ENCODE data around the gene SNPH.

The SNPH gene

GRCh38 chr20:1297486-1297885 is 31.4 kb downstream of the SNPH start:
- Histone ChIP-seq H3K4me3 (ENCODE audit: low read length) (no peak overlapping the region), H3K79me2 (ENCODE audit: low read length) (no peaks in the 10 kb centered on the region), H3K36me3 (replicated peaks; ENCODE audit: insufficient read depth, low read length) (no peaks in the 10 kb centered on the region), H3K9me2 (replicated peaks; ENCODE audit: insufficient read depth, low read length) (no peaks in the 10 kb centered on the region), H3K9me3 (replicated peaks; ENCODE audit: insufficient read depth, low read length) (no peaks in the 10 kb centered on the region), H3F3A (ENCODE audit: insufficient read depth, low read length) (no peaks in the 10 kb centered on the region), H3K27me3 (replicated peaks; ENCODE audit: insufficient read depth, low read length) (no peaks in the 10 kb centered on the region), H2AFZ (ENCODE audit: low read length) (no peak overlapping the region), H3K4me2 (ENCODE audit: low read depth, low read length) (no peak overlapping the region), H3K27ac (ENCODE audit: low read length) (no peak overlapping the region), H3K9ac (ENCODE audit: low read length) (no peak overlapping the region), H3K4me1 (ENCODE audit: low read length) (no peaks in the 10 kb centered on the region), H4K20me1 (ENCODE audit: insufficient read depth, low read length) (no peaks in the 10 kb centered on the region)
- DNase-seq, result no peak
- TF ChIP-seq CTCF (IDR thresholded peaks at IDR 0.05; ENCODE audit: low read length) (no peak), EZH2phosphoT487 (IDR thresholded peaks at IDR 0.05; ENCODE audit: low read length) (no peak), EZH2 (optimal IDR thresholded peaks at IDR 0.05; ENCODE audit: low read depth, low read length) (no peak)

- H3K9ac ChIP-seq (ENCODE audit: low read length), result no peak overlapping the region
- TF ChIP-seq EZH2phosphoT487 (IDR thresholded peaks at IDR 0.05; ENCODE audit: low read length) (no peak), CTCF (IDR thresholded peaks at IDR 0.05; ENCODE audit: low read length) (no peak), EZH2 (optimal IDR thresholded peaks at IDR 0.05; ENCODE audit: low read depth, low read length) (no peak)
- H3K9me2 ChIP-seq (replicated peaks; ENCODE audit: insufficient read depth, low read length), result no peaks in the 10 kb centered on the region
- H4K20me1 ChIP-seq (ENCODE audit: insufficient read depth, low read length), result no peaks in the 10 kb centered on the region
- H3K27me3 ChIP-seq (replicated peaks; ENCODE audit: insufficient read depth, low read length), result no peaks in the 10 kb centered on the region
- H3K27ac ChIP-seq (ENCODE audit: low read length), result no peak overlapping the region
- no peak overlapping the region for H3K4me2 ChIP-seq (ENCODE audit: low read depth, low read length)
- H3K36me3 ChIP-seq (replicated peaks; ENCODE audit: insufficient read depth, low read length), result no peaks in the 10 kb centered on the region
- no peaks in the 10 kb centered on the region for H3F3A ChIP-seq (ENCODE audit: insufficient read depth, low read length)
- H3K4me3 ChIP-seq (ENCODE audit: low read length), result no peak overlapping the region
- no peak overlapping the region for H2AFZ ChIP-seq (ENCODE audit: low read length)
- no peaks in the 10 kb centered on the region for H3K4me1 ChIP-seq (ENCODE audit: low read length)
- H3K9me3 ChIP-seq (replicated peaks; ENCODE audit: insufficient read depth, low read length), result no peaks in the 10 kb centered on the region
- no peak for DNase-seq
- no peaks in the 10 kb centered on the region for H3K79me2 ChIP-seq (ENCODE audit: low read length)
Measured at GRCh38 chr20:1298166-1298565, 32.1 kb downstream of the SNPH start.

- no peaks in the 10 kb centered on the region for H3K9me2 ChIP-seq (replicated peaks; ENCODE audit: insufficient read depth, low read length)
- H3K4me1 ChIP-seq (ENCODE audit: low read length), result no peaks in the 10 kb centered on the region
- no peak overlapping the region for H3K9ac ChIP-seq (ENCODE audit: low read length)
- TF ChIP-seq CTCF (IDR thresholded peaks at IDR 0.05; ENCODE audit: low read length) (no peak), EZH2 (optimal IDR thresholded peaks at IDR 0.05; ENCODE audit: low read depth, low read length) (no peak), EZH2phosphoT487 (IDR thresholded peaks at IDR 0.05; ENCODE audit: low read length) (no peak)
- no peak overlapping the region for H3K27ac ChIP-seq (ENCODE audit: low read length)
- no peak overlapping the region for H3K4me2 ChIP-seq (ENCODE audit: low read depth, low read length)
- no peaks in the 10 kb centered on the region for H3K9me3 ChIP-seq (replicated peaks; ENCODE audit: insufficient read depth, low read length)
- no peaks in the 10 kb centered on the region for H3K27me3 ChIP-seq (replicated peaks; ENCODE audit: insufficient read depth, low read length)
- no peaks in the 10 kb centered on the region for H4K20me1 ChIP-seq (ENCODE audit: insufficient read depth, low read length)
- no peak for DNase-seq
- H3K4me3 ChIP-seq (ENCODE audit: low read length), result no peak overlapping the region
- no peak overlapping the region for H2AFZ ChIP-seq (ENCODE audit: low read length)
- H3K36me3 ChIP-seq (replicated peaks; ENCODE audit: insufficient read depth, low read length), result no peaks in the 10 kb centered on the region
- H3F3A ChIP-seq (ENCODE audit: insufficient read depth, low read length), result no peaks in the 10 kb centered on the region
- no peaks in the 10 kb centered on the region for H3K79me2 ChIP-seq (ENCODE audit: low read length)
Measured at GRCh38 chr20:1298888-1299511, 32.9 kb downstream of the SNPH start.
